ENCODE data around the gene GRM5. TPM values are rescaled to one million over a fixed set of nuclear protein-coding genes. Genes with fewer than 3 reads are reported as not detected.

GRM5 gene
- total and polyA plus RNA-seq, 2 donors from 2014 or later: 0.06 to 0.63 TPM

DNA sequence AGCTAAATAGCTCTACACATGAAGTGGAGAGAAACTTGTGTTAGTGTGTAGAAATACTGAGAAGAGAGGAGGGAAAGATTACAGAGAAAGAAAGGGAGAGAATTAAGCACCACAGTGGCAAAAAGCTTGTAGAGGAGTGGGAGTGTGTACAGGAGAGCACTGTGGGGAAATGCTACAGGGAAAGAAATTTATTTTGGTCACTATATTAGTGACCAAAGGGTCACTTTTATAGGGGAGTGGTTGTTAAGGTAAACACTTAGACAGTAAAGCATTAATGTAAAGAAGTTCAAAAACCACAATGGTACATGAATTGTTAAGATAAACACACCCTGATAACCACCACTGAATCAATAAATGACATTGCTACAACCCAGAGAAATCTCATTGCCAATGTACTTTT is 421.1 kb downstream of the GRM5 start:
- intact Hi-C loops (cut with DNase I): no loop called here
- Histone ChIP-seq H3K36me3 (ENCODE audit: control insufficient read depth in 2 of 3, insufficient read depth in 3 of 3, low read length in 3 of 3) (no peaks in the 10 kb centered on the region), H3K4me3 (ENCODE audit: low read length in 3 of 3) (no peak overlapping the region), H3K27me3 (ENCODE audit: control insufficient read depth, insufficient read depth, low read length) (no peaks in the 10 kb centered on the region), H3K9ac (ENCODE audit: low read length in 3 of 3) (no peak overlapping the region), H3K27ac (ENCODE audit: low read depth in 2 of 2, low read length in 2 of 2) (no peak overlapping the region), H3K9me3 (ENCODE audit: control insufficient read depth in 2 of 3, insufficient read depth in 1 of 3, low read length in 3 of 3) (no peaks in the 10 kb centered on the region), H3K4me1 (ENCODE audit: control insufficient read depth in 2 of 3, insufficient read depth in 2 of 3, low read depth in 1 of 3, low read length in 3 of 3) (no peaks in the 10 kb centered on the region)
- DNase-seq (no peak), FAIRE-seq (no peak)
- TF ChIP-seq, protein P1, sequence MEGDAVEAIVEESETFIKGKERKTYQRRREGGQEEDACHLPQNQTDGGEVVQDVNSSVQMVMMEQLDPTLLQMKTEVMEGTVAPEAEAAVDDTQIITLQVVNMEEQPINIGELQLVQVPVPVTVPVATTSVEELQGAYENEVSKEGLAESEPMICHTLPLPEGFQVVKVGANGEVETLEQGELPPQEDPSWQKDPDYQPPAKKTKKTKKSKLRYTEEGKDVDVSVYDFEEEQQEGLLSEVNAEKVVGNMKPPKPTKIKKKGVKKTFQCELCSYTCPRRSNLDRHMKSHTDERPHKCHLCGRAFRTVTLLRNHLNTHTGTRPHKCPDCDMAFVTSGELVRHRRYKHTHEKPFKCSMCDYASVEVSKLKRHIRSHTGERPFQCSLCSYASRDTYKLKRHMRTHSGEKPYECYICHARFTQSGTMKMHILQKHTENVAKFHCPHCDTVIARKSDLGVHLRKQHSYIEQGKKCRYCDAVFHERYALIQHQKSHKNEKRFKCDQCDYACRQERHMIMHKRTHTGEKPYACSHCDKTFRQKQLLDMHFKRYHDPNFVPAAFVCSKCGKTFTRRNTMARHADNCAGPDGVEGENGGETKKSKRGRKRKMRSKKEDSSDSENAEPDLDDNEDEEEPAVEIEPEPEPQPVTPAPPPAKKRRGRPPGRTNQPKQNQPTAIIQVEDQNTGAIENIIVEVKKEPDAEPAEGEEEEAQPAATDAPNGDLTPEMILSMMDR (IDR thresholded peaks at IDR 0.05; ENCODE audit: borderline replicate concordance, extremely low read depth, insufficient read depth): no peak

DNA sequence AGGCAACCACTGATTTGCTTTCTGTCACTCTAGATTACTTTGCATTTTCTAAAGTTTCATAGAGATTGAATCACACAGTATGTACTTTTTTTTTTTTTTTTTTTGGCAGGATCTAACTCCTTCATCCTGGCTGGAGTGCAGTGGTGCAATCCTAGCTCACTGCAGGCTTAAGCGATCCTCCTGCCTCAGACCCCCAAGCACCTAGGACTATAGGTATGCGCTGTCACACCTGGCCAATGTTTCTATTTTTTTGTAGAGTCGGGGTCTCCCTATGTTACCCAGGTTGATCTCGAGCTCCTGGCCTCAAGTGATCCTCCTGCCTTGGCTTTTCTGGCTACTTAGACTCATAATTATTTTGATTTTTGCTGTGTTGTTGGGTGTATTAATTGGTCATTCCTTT is 433.6 kb downstream of the GRM5 start:
- Histone ChIP-seq H3K27ac (ENCODE audit: low read depth in 2 of 2, low read length in 2 of 2) (no peak overlapping the region), H3K36me3 (ENCODE audit: control insufficient read depth in 2 of 3, insufficient read depth in 3 of 3, low read length in 3 of 3) (no peaks in the 10 kb centered on the region), H3K9me3 (ENCODE audit: control insufficient read depth in 2 of 3, insufficient read depth in 1 of 3, low read length in 3 of 3) (no peaks in the 10 kb centered on the region), H3K4me3 (ENCODE audit: low read length in 3 of 3) (no peak overlapping the region), H3K9ac (ENCODE audit: low read length in 3 of 3) (no peak overlapping the region), H3K27me3 (ENCODE audit: control insufficient read depth, insufficient read depth, low read length) (no peaks in the 10 kb centered on the region), H3K4me1 (ENCODE audit: control insufficient read depth in 2 of 3, insufficient read depth in 2 of 3, low read depth in 1 of 3, low read length in 3 of 3) (no peaks in the 10 kb centered on the region)
- intact Hi-C loops (cut with DNase I): no loop called here
- no peak for FAIRE-seq
- DNase-seq: no peak
- TF ChIP-seq, protein P1 (IDR thresholded peaks at IDR 0.05; ENCODE audit: borderline replicate concordance, extremely low read depth, insufficient read depth): no peak

GRCh38 chr11:88631497-88631896 is 434.3 kb downstream of the GRM5 start:
- no peaks in the 10 kb centered on the region for H3K9me3 ChIP-seq (ENCODE audit: control insufficient read depth in 2 of 3, insufficient read depth in 1 of 3, low read length in 3 of 3)
- H3K36me3 ChIP-seq (ENCODE audit: control insufficient read depth in 2 of 3, insufficient read depth in 3 of 3, low read length in 3 of 3): no peaks in the 10 kb centered on the region
- no peak for DNase-seq
- no peak overlapping the region for H3K27ac ChIP-seq (ENCODE audit: low read depth in 2 of 2, low read length in 2 of 2)
- H3K4me1 ChIP-seq (ENCODE audit: control insufficient read depth in 2 of 3, insufficient read depth in 2 of 3, low read depth in 1 of 3, low read length in 3 of 3): no peaks in the 10 kb centered on the region
- H3K4me3 ChIP-seq (ENCODE audit: low read length in 3 of 3): no peak overlapping the region
- TF ChIP-seq, protein P1 (IDR thresholded peaks at IDR 0.05; ENCODE audit: borderline replicate concordance, extremely low read depth, insufficient read depth): no peak
- no peaks in the 10 kb centered on the region for H3K27me3 ChIP-seq (ENCODE audit: control insufficient read depth, insufficient read depth, low read length)
- intact Hi-C loops (cut with DNase I): no loop called here
- no peak for FAIRE-seq
- no peak overlapping the region for H3K9ac ChIP-seq (ENCODE audit: low read length in 3 of 3)

GRCh38 chr11:88629496-88629895 is 436.3 kb downstream of the GRM5 start:
- TF ChIP-seq, protein P1 (IDR thresholded peaks at IDR 0.05; ENCODE audit: borderline replicate concordance, extremely low read depth, insufficient read depth): no peak
- DNase-seq (no peak), FAIRE-seq (no peak)
- H3K27me3 ChIP-seq (ENCODE audit: control insufficient read depth, insufficient read depth, low read length): no peaks in the 10 kb centered on the region
- no peak overlapping the region for H3K4me3 ChIP-seq (ENCODE audit: low read length in 3 of 3)
- intact Hi-C loops (cut with DNase I): no loop called here
- H3K27ac ChIP-seq (ENCODE audit: low read depth in 2 of 2, low read length in 2 of 2): no peak overlapping the region
- no peaks in the 10 kb centered on the region for H3K36me3 ChIP-seq (ENCODE audit: control insufficient read depth in 2 of 3, insufficient read depth in 3 of 3, low read length in 3 of 3)
- no peaks in the 10 kb centered on the region for H3K9me3 ChIP-seq (ENCODE audit: control insufficient read depth in 2 of 3, insufficient read depth in 1 of 3, low read length in 3 of 3)
- H3K4me1 ChIP-seq (ENCODE audit: control insufficient read depth in 2 of 3, insufficient read depth in 2 of 3, low read depth in 1 of 3, low read length in 3 of 3): no peaks in the 10 kb centered on the region
- no peak overlapping the region for H3K9ac ChIP-seq (ENCODE audit: low read length in 3 of 3)

All from kidney (tissue), 14 donors.